Neural crest cell (in vitro differentiated cells): ENCODE results near the gene AVP. TPM values are rescaled to one million over a fixed set of nuclear protein-coding genes. Genes with fewer than 3 reads are reported as not detected.
"Not testable (repeated sequence)": the region's sequence is repeated elsewhere in the genome, so short reads cannot be mapped to it uniquely, and the experiment has no call there.

ENCODE experiments used
- DNase-seq: peaks from one replicate; pipeline ENCODE4 v3.0.0; 2021; ENCODE audit warnings: low read depth, mixed read lengths, low spot score
- H3K27ac Mint-ChIP-seq: one replicate; pipeline ENCODE4 v1.8.0; 2021; ENCODE audit warnings: mild to moderate bottlenecking, mixed read lengths; ENCODE audit not compliant: unreplicated experiment
- H3K27me3 Mint-ChIP-seq: 2 replicates; pipeline ENCODE4 v1.8.0; 2021; ENCODE audit warnings: low read depth, mild to moderate bottlenecking, mixed read lengths
- H3K36me3 Mint-ChIP-seq: 2 replicates; pipeline ENCODE4 v1.8.0; 2021; ENCODE audit warnings: low read depth, mild to moderate bottlenecking, mixed read lengths
- H3K4me1 Mint-ChIP-seq: 2 replicates; pipeline ENCODE4 v1.8.0; 2021; ENCODE audit warnings: mixed read lengths
- H3K4me3 Mint-ChIP-seq: one replicate; pipeline ENCODE4 v1.8.0; 2021; ENCODE audit warnings: mild to moderate bottlenecking, mixed read lengths
- H3K9me3 Mint-ChIP-seq: 2 replicates; pipeline ENCODE4 v1.8.0; 2021; ENCODE audit warnings: mixed read lengths
- total RNA-seq: library from RNA; stranded (reverse); gene quantifications from 2 replicates; pipeline ENCODE4 v1.2.1, GENCODE V29; 2021
- TF ChIP-seq, protein P1 (sequence below): fragments of 200-600 bp; sonication (generic); conservative IDR thresholded peaks from 2 replicates; pipeline ENCODE4 v1.5.0; 2021; ENCODE audit warnings: antibody characterized with exemption, mild to moderate bottlenecking

AVP gene
- total RNA-seq, 1 donor from 2014 or later, result not detected

- H3K9me3 Mint-ChIP-seq, result peaks cover 8% of the 10 kb centered on the region
- no peak for DNase-seq
- no peak overlapping the region for H3K4me3 Mint-ChIP-seq
- TF ChIP-seq, protein P1, sequence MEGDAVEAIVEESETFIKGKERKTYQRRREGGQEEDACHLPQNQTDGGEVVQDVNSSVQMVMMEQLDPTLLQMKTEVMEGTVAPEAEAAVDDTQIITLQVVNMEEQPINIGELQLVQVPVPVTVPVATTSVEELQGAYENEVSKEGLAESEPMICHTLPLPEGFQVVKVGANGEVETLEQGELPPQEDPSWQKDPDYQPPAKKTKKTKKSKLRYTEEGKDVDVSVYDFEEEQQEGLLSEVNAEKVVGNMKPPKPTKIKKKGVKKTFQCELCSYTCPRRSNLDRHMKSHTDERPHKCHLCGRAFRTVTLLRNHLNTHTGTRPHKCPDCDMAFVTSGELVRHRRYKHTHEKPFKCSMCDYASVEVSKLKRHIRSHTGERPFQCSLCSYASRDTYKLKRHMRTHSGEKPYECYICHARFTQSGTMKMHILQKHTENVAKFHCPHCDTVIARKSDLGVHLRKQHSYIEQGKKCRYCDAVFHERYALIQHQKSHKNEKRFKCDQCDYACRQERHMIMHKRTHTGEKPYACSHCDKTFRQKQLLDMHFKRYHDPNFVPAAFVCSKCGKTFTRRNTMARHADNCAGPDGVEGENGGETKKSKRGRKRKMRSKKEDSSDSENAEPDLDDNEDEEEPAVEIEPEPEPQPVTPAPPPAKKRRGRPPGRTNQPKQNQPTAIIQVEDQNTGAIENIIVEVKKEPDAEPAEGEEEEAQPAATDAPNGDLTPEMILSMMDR, result no peak
- H3K4me1 Mint-ChIP-seq, result no peaks in the 10 kb centered on the region
- no peaks in the 10 kb centered on the region for H3K27me3 Mint-ChIP-seq
- H3K27ac Mint-ChIP-seq, result peak overlapping the region; percentile 19
- H3K36me3 Mint-ChIP-seq, result peaks cover 35% of the 10 kb centered on the region
Measured at GRCh38 chr20:3121955-3122610, 37.6 kb upstream of the AVP start.

DNA sequence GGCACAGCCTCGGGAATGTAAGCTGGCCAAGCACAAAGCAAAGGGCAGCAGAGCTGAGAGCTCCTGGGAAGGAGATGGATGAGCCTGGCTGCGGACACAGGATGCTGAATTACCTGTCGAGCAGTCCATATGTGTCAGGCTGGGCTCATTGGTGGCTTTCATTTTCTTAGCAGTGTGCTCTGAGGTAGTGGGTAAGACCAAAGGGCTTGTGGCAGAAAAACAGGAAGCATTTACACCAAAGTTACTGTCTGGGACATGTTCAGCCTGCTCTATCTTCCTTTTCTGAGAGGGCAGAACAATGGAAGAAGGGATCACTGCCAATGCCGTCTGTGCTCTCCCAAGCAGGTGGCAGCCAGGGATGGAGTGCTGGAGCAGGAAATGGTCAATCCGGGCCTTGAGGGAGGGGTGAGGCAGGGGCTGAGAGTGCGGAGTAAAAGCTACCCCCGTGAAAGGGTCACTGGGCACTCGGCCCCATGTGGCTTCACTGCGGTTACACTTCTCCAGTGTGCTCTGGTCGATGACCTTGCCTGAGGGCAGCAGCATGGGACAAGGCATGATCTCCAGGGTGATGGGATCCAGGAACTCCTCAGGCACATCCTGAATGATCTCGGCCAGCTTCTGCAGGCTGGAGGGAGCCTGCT, 36.9 kb upstream of the AVP start:
- H3K27me3 Mint-ChIP-seq, result no peaks in the 10 kb centered on the region
- H3K27ac Mint-ChIP-seq, result peak overlapping the region; percentile 19
- H3K4me3 Mint-ChIP-seq, result no peak overlapping the region
- peaks cover 35% of the 10 kb centered on the region for H3K36me3 Mint-ChIP-seq
- peaks cover 8% of the 10 kb centered on the region for H3K9me3 Mint-ChIP-seq
- H3K4me1 Mint-ChIP-seq, result no peaks in the 10 kb centered on the region
- TF ChIP-seq, protein P1, result no peak
- no peak for DNase-seq

DNA sequence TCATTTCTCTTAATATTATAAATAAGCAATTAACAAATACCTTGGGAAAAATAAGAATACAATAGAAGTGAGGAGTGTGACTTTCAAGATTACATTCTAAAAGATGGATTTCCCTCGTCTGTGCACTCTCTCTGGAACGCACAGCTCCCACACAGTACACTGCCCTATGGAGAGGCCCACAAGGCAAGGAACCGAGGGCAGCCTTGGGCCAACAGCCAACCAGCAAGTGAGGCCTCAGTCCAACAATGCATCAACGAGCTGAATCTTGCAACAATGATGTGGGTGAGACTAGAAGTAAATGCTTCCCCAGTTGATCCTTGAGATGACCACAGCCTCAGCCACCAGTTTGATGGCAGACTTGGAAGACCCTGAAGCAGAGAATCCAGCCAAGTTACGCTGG, 34.5 kb upstream of the AVP start:
- Mint-ChIP-seq H3K9me3 (peaks cover 8% of the 10 kb centered on the region), H3K27me3 (no peaks in the 10 kb centered on the region), H3K4me3 (no peak overlapping the region), H3K36me3 (peaks cover 29% of the 10 kb centered on the region), H3K27ac (no peak overlapping the region), H3K4me1 (peaks cover 6% of the 10 kb centered on the region)
- TF ChIP-seq, protein P1, result no peak
- DNase-seq, result no peak

DNA sequence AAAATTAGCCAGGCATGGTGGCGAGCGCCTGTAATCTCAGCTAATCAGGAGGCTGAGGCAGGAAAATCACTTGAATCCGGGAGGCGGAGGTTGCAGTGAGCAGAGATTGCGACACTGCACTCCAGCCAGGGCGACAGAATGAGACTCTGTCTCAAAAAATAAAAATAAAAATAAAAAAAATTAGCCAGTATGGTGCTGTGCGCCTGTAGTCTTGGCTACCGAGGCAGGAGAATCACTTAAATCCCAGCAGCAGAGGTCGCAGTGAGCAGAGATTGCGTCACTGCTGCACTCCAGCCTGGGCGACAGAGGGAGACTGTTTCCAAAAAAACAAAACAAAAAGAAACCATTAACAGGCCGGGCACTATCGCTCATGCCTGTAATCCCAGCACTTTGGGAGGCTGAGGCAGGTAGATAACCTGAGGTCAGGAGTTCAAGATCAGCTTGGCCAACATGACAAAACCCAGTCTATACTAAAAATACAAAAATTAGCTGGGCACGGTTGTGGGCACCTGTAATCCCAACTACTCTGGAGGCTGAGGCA, 33.4 kb upstream of the AVP start:
- H3K9me3 Mint-ChIP-seq, H3K27me3 Mint-ChIP-seq, H3K4me3 Mint-ChIP-seq, H3K27ac Mint-ChIP-seq: not testable (repeated sequence)
- peak; percentile 29 for DNase-seq
- Mint-ChIP-seq H3K36me3 (peaks cover 19% of the 10 kb centered on the region), H3K4me1 (peaks cover 13% of the 10 kb centered on the region)
- TF ChIP-seq, protein P1, result peak; percentile 59

DNA sequence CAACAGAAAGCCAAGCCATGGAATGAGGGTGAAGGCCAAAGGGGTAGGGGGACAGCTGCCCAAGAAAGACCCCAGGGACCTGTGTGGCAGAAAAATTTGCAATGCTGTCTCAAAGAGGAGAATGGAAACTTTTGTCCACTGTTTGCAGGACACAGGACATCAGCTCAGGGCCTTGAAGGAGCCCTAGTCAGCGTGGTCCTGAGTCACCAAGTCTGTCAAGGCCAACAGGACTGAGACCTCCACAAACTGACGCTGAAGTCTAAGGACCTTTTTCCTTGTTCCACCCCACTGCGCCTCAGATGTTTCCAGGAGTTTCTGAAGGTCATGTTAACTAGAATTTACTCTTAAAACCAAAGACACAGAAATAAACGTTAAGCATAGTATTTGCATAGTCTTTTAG, 31.8 kb upstream of the AVP start:
- Mint-ChIP-seq H3K36me3 (peaks cover 7% of the 10 kb centered on the region), H3K9me3 (no peaks in the 10 kb centered on the region), H3K4me3 (no peak overlapping the region), H3K27ac (no peak overlapping the region), H3K27me3 (no peaks in the 10 kb centered on the region), H3K4me1 (peaks cover 18% of the 10 kb centered on the region)
- DNase-seq, result no peak
- TF ChIP-seq, protein P1, result no peak
